Measurements from ENCODE around the gene PTOV1.

The PTOV1 gene

GRCh38 chr19:49875857-49876421, 25.0 kb downstream of the PTOV1 start:
- no peak for FAIRE-seq

- FAIRE-seq = peak; percentile 97
These were observed 25.6 kb downstream of the PTOV1 start for GRCh38 chr19:49876422-49877019.

- peak; percentile 99 for FAIRE-seq
These were observed 26.3 kb downstream of the PTOV1 start, which contains the start of the genes AKT1S1 and TBC1D17 for GRCh38 chr19:49877020-49877878. Gene AKT1S1, minus strand, starts transcription at chr19:49877355. Its CDS starts 4,060 bp downstream, at chr19:49873295. Gene TBC1D17, plus strand, starts transcription at chr19:49877702. Its CDS starts 22 bp downstream, at chr19:49877724.

GRCh38 chr19:49877879-49878743, 27.2 kb downstream of the PTOV1 start:
- FAIRE-seq = peak; percentile 26

- no peak for FAIRE-seq
These were observed 27.7 kb downstream of the PTOV1 start for GRCh38 chr19:49878744-49879070.

GRCh38 chr19:49879243-49879963, 28.4 kb downstream of the PTOV1 start:
- no peak for FAIRE-seq

GRCh38 chr19:49880162-49880869, 29.4 kb downstream of the PTOV1 start:
- FAIRE-seq = no peak

- no peak for FAIRE-seq
These were observed 30.2 kb downstream of the PTOV1 start for GRCh38 chr19:49881186-49881585.

- FAIRE-seq = no peak
These were observed 30.9 kb downstream of the PTOV1 start for GRCh38 chr19:49881672-49882394.

GRCh38 chr19:49882643-49883042, 31.7 kb downstream of the PTOV1 start:
- no peak for FAIRE-seq

GRCh38 chr19:49883094-49883493, 32.1 kb downstream of the PTOV1 start:
- FAIRE-seq = no peak

GRCh38 chr19:49884109-49884508, 33.1 kb downstream of the PTOV1 start:
- FAIRE-seq = no peak

- no peak for FAIRE-seq
These were observed 33.8 kb downstream of the PTOV1 start for GRCh38 chr19:49884760-49885159.

GRCh38 chr19:49887037-49887664, 36.2 kb downstream of the PTOV1 start:
- no peak for FAIRE-seq

GRCh38 chr19:49887665-49888509, 36.9 kb downstream of the PTOV1 start:
- FAIRE-seq = no peak

GRCh38 chr19:49888510-49888824, 37.5 kb downstream of the PTOV1 start:
- no peak for FAIRE-seq

GRCh38 chr19:49889038-49889686, 38.2 kb downstream of the PTOV1 start:
- FAIRE-seq = no peak

- no peak for FAIRE-seq
These were observed 38.9 kb downstream of the PTOV1 start for GRCh38 chr19:49889687-49890348.

All from endometrium (tissue), 2 donors.